ENCODE measurements around the gene ABHD5. TPM values are rescaled to one million over a fixed set of nuclear protein-coding genes. Genes with fewer than 3 reads are reported as not detected.
A peak's percentile ranks its signal among the peaks of the same experiment; 100 is the strongest.

The ABHD5 gene
- total RNA-seq, 1 experiment from 2014 or later, result 11.3 TPM

GRCh38 chr3:43690400-43691119 is at the start of gene ABHD5 (continued):
- TF ChIP-seq, protein P1, sequence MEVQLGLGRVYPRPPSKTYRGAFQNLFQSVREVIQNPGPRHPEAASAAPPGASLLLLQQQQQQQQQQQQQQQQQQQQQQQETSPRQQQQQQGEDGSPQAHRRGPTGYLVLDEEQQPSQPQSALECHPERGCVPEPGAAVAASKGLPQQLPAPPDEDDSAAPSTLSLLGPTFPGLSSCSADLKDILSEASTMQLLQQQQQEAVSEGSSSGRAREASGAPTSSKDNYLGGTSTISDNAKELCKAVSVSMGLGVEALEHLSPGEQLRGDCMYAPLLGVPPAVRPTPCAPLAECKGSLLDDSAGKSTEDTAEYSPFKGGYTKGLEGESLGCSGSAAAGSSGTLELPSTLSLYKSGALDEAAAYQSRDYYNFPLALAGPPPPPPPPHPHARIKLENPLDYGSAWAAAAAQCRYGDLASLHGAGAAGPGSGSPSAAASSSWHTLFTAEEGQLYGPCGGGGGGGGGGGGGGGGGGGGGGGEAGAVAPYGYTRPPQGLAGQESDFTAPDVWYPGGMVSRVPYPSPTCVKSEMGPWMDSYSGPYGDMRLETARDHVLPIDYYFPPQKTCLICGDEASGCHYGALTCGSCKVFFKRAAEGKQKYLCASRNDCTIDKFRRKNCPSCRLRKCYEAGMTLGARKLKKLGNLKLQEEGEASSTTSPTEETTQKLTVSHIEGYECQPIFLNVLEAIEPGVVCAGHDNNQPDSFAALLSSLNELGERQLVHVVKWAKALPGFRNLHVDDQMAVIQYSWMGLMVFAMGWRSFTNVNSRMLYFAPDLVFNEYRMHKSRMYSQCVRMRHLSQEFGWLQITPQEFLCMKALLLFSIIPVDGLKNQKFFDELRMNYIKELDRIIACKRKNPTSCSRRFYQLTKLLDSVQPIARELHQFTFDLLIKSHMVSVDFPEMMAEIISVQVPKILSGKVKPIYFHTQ (CRISPR knock-in tag; IDR thresholded peaks at IDR 0.05), result peak; percentile 86; the same call in 1 of the 2 replicates
- TF ChIP-seq ZNF138 (CRISPR knock-in tag; conservative IDR thresholded peaks at IDR 0.05) (no peak), ATF1 (CRISPR knock-in tag; IDR thresholded peaks at IDR 0.05) (peak; percentile 87; the same call in 1 of the 2 replicates), MYBL2 (CRISPR knock-in tag; IDR thresholded peaks at IDR 0.05) (peak; percentile 45; the same call in 1 of the 2 replicates), ETV6 (CRISPR knock-in tag; IDR thresholded peaks at IDR 0.05) (no peak; the same call in 1 of the 2 replicates), ZNF263 (CRISPR knock-in tag; IDR thresholded peaks at IDR 0.05; ENCODE audit: low read depth) (peak; percentile 33; the same call in 1 of the 2 replicates), NR3C1 (CRISPR knock-in tag; conservative IDR thresholded peaks at IDR 0.05; ENCODE audit: low read depth) (no peak), FOXP1 (CRISPR knock-in tag; IDR thresholded peaks at IDR 0.05; ENCODE audit: borderline replicate concordance) (peak; percentile 94), ZNF671 (CRISPR knock-in tag; IDR thresholded peaks at IDR 0.05) (peak; percentile 63; the same call in 1 of the 2 replicates), MAX (CRISPR knock-in tag; IDR thresholded peaks at IDR 0.05) (peak; percentile 97), CREB1 (CRISPR knock-in tag; IDR thresholded peaks at IDR 0.05) (no peak), MXD4 (CRISPR knock-in tag; IDR thresholded peaks at IDR 0.05; ENCODE audit: borderline replicate concordance) (no peak), NFATC4 (CRISPR knock-in tag; IDR thresholded peaks at IDR 0.05) (peak; percentile 87), E2F5 (CRISPR knock-in tag; IDR thresholded peaks at IDR 0.05) (peak; percentile 91), ZNF416 (CRISPR knock-in tag; IDR thresholded peaks at IDR 0.05) (peak; percentile 88; the same call in 1 of the 2 replicates), SMAD3 (CRISPR knock-in tag; IDR thresholded peaks at IDR 0.05; ENCODE audit: borderline replicate concordance) (peak; percentile 85)
- TF ChIP-seq, protein P2, sequence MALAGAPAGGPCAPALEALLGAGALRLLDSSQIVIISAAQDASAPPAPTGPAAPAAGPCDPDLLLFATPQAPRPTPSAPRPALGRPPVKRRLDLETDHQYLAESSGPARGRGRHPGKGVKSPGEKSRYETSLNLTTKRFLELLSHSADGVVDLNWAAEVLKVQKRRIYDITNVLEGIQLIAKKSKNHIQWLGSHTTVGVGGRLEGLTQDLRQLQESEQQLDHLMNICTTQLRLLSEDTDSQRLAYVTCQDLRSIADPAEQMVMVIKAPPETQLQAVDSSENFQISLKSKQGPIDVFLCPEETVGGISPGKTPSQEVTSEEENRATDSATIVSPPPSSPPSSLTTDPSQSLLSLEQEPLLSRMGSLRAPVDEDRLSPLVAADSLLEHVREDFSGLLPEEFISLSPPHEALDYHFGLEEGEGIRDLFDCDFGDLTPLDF (CRISPR knock-in tag; IDR thresholded peaks at IDR 0.05), result no peak; the same call in 1 of the 2 replicates

- no peak overlapping the region for H3K27ac Mint-ChIP-seq
- ATAC-seq, result no peak
- no peaks in the 10 kb centered on the region for H3K36me3 Mint-ChIP-seq
- TF ChIP-seq, protein P3, sequence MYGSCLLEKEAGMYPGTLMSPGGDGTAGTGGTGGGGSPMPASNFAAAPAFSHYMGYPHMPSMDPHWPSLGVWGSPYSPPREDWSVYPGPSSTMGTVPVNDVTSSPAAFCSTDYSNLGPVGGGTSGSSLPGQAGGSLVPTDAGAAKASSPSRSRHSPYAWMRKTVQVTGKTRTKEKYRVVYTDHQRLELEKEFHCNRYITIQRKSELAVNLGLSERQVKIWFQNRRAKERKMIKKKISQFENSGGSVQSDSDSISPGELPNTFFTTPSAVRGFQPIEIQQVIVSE (CRISPR knock-in tag; IDR thresholded peaks at IDR 0.05; ENCODE audit: borderline replicate concordance), result no peak
- TF ChIP-seq, protein P4, sequence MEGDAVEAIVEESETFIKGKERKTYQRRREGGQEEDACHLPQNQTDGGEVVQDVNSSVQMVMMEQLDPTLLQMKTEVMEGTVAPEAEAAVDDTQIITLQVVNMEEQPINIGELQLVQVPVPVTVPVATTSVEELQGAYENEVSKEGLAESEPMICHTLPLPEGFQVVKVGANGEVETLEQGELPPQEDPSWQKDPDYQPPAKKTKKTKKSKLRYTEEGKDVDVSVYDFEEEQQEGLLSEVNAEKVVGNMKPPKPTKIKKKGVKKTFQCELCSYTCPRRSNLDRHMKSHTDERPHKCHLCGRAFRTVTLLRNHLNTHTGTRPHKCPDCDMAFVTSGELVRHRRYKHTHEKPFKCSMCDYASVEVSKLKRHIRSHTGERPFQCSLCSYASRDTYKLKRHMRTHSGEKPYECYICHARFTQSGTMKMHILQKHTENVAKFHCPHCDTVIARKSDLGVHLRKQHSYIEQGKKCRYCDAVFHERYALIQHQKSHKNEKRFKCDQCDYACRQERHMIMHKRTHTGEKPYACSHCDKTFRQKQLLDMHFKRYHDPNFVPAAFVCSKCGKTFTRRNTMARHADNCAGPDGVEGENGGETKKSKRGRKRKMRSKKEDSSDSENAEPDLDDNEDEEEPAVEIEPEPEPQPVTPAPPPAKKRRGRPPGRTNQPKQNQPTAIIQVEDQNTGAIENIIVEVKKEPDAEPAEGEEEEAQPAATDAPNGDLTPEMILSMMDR (IDR thresholded peaks at IDR 0.05), result no peak
- TF ChIP-seq, protein P5, sequence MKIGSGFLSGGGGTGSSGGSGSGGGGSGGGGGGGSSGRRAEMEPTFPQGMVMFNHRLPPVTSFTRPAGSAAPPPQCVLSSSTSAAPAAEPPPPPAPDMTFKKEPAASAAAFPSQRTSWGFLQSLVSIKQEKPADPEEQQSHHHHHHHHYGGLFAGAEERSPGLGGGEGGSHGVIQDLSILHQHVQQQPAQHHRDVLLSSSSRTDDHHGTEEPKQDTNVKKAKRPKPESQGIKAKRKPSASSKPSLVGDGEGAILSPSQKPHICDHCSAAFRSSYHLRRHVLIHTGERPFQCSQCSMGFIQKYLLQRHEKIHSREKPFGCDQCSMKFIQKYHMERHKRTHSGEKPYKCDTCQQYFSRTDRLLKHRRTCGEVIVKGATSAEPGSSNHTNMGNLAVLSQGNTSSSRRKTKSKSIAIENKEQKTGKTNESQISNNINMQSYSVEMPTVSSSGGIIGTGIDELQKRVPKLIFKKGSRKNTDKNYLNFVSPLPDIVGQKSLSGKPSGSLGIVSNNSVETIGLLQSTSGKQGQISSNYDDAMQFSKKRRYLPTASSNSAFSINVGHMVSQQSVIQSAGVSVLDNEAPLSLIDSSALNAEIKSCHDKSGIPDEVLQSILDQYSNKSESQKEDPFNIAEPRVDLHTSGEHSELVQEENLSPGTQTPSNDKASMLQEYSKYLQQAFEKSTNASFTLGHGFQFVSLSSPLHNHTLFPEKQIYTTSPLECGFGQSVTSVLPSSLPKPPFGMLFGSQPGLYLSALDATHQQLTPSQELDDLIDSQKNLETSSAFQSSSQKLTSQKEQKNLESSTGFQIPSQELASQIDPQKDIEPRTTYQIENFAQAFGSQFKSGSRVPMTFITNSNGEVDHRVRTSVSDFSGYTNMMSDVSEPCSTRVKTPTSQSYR (CRISPR knock-in tag; IDR thresholded peaks at IDR 0.05), result no peak
- TF ChIP-seq JUN (CRISPR knock-in tag; IDR thresholded peaks at IDR 0.05) (no peak), ESRRA (CRISPR knock-in tag; IDR thresholded peaks at IDR 0.05; ENCODE audit: borderline replicate concordance) (no peak)
Measured at GRCh38 chr3:43641306-43642114, 49.2 kb upstream of the ABHD5 start.

More at GRCh38 chr3:43641306-43642114, 49.2 kb upstream of the ABHD5 start:
- Mint-ChIP-seq H3K4me1 (peaks cover 6% of the 10 kb centered on the region), H3K4me3 (no peak overlapping the region), H3K27me3 (ENCODE audit: low read depth) (no peaks in the 10 kb centered on the region), H3K9me3 (no peaks in the 10 kb centered on the region)
- CTCF ChIA-PET, result interaction anchor here (1.0 kb wide), 1 partner anchor 9 kb away, joined by 3 read pairs; no protein-coding TSS in a partner anchor
- POLR2A ChIA-PET, result no interaction called here
- DNase-seq (ENCODE audit: low spot score), result no peak
